Measurements from ENCODE around the gene BOD1L2.

The BOD1L2 gene

DNA sequence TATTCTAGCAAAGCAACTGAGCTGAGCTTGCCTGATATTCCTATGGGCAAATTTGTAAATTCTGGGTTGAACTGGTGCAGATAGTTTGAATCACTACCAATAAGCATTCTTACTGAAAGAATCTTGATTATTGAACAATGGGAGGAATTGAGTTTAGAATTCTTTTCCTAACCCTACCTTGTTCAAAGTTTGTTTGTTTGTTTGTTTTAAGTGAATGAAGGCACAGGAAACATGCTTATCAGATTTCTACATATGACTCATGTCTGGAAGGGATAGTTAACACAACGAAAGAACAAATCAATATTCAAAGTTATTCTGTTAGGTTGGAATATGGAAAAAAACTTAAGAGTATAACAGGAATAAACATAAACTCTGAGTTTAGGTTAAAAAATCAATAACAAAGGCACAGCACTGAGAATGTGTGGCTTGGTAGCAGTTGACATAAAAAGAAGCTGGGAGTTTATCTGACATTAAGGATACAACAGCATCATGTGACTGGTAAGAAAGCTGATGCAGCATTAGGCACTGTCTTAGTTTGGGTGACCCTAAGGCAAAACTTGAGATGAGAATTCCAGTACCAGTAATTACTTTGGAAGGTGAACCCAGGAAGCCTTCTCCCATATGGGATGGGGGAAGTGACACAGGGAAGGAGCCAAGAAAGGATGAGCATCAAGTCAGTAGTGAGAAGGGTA lies 20.9 kb downstream of the BOD1L2 start:
- no peak for DNase-seq (ENCODE audit: low read depth, low spot score)
- H3K4me3 ChIP-seq (ENCODE audit: low read depth, low read length) = no peak overlapping the region
- TF ChIP-seq, protein P1, sequence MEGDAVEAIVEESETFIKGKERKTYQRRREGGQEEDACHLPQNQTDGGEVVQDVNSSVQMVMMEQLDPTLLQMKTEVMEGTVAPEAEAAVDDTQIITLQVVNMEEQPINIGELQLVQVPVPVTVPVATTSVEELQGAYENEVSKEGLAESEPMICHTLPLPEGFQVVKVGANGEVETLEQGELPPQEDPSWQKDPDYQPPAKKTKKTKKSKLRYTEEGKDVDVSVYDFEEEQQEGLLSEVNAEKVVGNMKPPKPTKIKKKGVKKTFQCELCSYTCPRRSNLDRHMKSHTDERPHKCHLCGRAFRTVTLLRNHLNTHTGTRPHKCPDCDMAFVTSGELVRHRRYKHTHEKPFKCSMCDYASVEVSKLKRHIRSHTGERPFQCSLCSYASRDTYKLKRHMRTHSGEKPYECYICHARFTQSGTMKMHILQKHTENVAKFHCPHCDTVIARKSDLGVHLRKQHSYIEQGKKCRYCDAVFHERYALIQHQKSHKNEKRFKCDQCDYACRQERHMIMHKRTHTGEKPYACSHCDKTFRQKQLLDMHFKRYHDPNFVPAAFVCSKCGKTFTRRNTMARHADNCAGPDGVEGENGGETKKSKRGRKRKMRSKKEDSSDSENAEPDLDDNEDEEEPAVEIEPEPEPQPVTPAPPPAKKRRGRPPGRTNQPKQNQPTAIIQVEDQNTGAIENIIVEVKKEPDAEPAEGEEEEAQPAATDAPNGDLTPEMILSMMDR (IDR thresholded peaks at IDR 0.05; ENCODE audit: low read depth, low read length) = no peak
- in situ Hi-C loops (cut with HindIII; ENCODE audit: low sequenced_read_pairs) = no loop called here

DNA sequence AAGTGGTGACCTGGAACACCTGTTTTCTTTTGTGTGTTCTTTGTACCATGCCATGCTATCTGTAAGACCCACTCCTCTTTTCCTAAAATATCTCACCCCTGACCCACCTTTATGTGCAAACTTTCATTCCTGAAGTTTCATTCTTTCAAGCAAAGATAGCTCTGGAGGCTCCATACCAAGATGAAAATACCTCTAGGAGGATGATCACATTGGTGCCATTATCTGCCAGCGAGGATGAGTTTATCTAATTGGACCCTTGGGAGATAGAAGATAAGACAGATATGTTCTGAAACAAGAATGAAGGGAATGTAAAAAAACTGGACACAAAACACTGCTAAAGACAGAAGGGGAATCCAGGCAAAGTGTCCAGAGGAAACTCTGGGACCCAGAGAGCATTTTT lies 24.1 kb downstream of the BOD1L2 start:
- no peak for DNase-seq (ENCODE audit: low read depth, low spot score)
- H3K4me3 ChIP-seq (ENCODE audit: low read depth, low read length) = no peak overlapping the region
- in situ Hi-C loops (cut with HindIII; ENCODE audit: low sequenced_read_pairs) = no loop called here
- TF ChIP-seq, protein P1 (IDR thresholded peaks at IDR 0.05; ENCODE audit: low read depth, low read length) = no peak

DNA sequence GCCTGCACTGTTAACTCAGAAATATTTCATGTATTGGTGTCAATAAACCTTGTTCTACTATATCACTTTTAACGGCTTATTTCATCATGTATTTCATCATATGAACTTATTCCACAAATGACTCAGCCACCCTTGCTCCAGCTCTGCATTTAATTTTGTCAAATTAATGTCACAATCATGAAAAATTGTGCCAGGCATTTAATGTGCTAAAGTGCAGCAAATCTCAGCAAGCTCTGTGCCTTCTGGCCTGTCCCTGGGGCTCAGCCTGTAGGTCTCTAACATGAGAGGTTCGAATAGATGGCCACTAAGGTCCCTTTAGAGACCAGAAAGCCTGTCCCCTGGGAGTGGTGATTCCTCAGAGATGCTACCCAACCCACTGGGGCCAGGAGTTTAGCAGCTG lies 28.6 kb downstream of the BOD1L2 start:
- in situ Hi-C loops (cut with HindIII; ENCODE audit: low sequenced_read_pairs) = no loop called here
- TF ChIP-seq, protein P1 (IDR thresholded peaks at IDR 0.05; ENCODE audit: low read depth, low read length) = no peak
- H3K4me3 ChIP-seq (ENCODE audit: low read depth, low read length) = no peak overlapping the region
- no peak for DNase-seq (ENCODE audit: low read depth, low spot score)

DNA sequence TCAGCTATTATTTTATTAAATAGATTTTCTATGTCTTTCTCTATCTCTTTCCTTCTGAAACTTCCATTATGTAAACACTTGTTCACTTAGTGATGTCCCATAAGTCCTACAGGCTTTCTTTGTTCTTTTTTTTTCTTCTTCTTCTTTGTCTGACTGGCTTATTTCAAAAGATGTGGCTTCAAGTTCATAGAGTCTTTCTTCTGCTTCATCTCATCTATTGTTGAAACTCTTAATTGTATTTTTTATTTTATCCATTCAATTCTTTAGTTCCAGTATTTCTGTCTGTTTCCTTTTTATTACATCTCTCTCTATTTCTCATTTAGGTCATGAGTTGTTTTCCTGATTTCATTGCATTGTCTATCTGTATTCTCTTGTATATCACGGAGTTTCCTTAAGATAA lies 38.5 kb downstream of the BOD1L2 start:
- in situ Hi-C loops (cut with HindIII; ENCODE audit: low sequenced_read_pairs) = no loop called here
- H3K4me3 ChIP-seq (ENCODE audit: low read depth, low read length) = no peak overlapping the region
- no peak for DNase-seq (ENCODE audit: low read depth, low spot score)
- TF ChIP-seq, protein P1 (IDR thresholded peaks at IDR 0.05; ENCODE audit: low read depth, low read length) = no peak

DNA sequence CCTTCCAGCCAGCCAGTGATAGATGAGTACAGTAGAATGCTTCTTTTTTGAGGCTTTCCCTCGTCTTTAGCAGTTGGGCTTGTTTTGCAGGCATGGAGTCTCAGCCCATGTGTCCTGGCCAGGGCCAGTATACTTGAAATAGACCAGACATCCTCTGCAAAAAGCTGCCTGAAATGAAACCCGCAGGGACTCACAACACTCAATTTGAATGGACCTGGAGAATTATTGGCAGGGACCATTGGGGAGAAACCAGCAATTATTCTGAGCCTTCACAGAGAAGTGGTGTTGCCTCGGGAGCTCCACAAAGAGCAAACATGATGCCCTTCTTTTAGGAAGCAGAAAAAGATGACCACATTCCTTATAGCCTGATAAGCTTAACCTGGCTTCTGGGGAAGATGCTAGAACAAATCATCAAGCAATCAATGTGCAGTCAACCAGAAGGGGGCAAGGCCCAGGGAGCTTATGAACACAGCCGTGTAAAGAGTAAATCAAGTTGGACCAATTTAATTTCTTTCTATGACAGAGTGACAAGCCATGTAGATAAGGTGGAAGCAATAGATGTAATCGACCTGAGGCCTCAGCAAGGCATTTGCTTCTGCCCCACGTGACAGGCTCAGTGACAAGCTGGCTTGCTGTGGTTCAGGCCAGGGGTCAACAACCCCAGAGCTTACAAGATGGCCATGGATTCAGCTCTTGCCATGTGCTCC lies 42.1 kb downstream of the BOD1L2 start:
- TF ChIP-seq, protein P1 (IDR thresholded peaks at IDR 0.05; ENCODE audit: low read depth, low read length) = no peak
- in situ Hi-C loops (cut with HindIII; ENCODE audit: low sequenced_read_pairs) = no loop called here
- H3K4me3 ChIP-seq (ENCODE audit: low read depth, low read length) = no peak overlapping the region
- no peak for DNase-seq (ENCODE audit: low read depth, low spot score)

DNA sequence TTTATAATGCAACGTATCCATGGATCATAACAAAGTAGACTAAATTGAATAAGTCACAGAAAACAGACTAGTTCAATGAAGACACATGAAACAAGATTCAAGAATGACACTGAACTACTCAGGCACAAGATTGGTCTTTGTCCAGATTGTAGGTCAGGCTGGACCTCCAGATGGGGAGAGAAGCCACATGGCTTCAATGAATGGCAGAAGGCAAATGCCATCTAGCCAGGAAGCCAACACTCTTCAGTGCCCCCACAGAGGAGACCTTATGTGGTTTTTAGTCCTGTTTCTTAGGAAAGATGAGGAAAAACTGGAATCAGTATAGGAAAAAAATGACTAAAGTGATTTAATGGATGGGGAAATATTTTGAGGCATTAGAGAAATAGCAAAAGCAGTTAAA lies 43.1 kb downstream of the BOD1L2 start:
- no peak for DNase-seq (ENCODE audit: low read depth, low spot score)
- in situ Hi-C loops (cut with HindIII; ENCODE audit: low sequenced_read_pairs) = no loop called here
- no peak overlapping the region for H3K4me3 ChIP-seq (ENCODE audit: low read depth, low read length)
- TF ChIP-seq, protein P1 (IDR thresholded peaks at IDR 0.05; ENCODE audit: low read depth, low read length) = no peak
